ENCODE measurements around the gene CPE.

The CPE gene

GRCh38 chr4:165542476-165542875, 163.7 kb downstream of the CPE start:
- TF ChIP-seq GATA2 (IDR thresholded peaks at IDR 0.05; ENCODE audit: low read depth, low read length): no peak
- TF ChIP-seq GATA3 (IDR thresholded peaks at IDR 0.05; ENCODE audit: low read depth, low read length): no peak
